HepG2 (cell line): ENCODE measurements around the gene ZNF740.

Experiments used
- ZFY ChIP-seq: sonication (generic); formaldehyde crosslinking; IDR thresholded peaks from 2 replicates; pipeline ENCODE4 v1.4.0; 2020; ENCODE audit warnings: missing genetic modification reagents
- TF ChIP-seq, protein P1 (sequence below): sonication (generic); formaldehyde crosslinking; IDR thresholded peaks from 2 replicates; pipeline ENCODE4 v1.5.0; 2020; ENCODE audit warnings: mild to moderate bottlenecking, missing genetic modification reagents, moderate library complexity

DNA sequence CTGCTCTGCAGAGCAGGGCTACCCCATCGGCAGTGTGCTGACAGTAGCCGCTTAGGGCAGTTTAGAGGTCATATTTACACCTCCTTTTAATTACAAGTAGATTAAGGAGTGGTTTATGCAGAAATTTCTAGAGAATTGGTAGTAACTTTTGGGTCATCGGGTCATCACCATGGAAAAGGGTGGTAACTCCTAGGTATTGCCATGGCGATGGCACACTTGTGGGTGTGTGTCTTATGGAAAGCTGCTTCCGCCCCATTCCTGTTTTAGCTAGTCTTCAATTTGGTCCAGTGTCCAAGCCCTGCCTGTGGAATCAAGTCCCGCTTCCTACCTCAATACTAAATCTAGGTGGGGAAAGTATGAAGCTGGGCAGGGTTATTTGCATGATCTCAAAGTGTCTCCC is 29.5 kb upstream of the ZNF740 start:
- TF ChIP-seq ZFY (CRISPR knock-in tag) = no peak
- TF ChIP-seq, protein P1, sequence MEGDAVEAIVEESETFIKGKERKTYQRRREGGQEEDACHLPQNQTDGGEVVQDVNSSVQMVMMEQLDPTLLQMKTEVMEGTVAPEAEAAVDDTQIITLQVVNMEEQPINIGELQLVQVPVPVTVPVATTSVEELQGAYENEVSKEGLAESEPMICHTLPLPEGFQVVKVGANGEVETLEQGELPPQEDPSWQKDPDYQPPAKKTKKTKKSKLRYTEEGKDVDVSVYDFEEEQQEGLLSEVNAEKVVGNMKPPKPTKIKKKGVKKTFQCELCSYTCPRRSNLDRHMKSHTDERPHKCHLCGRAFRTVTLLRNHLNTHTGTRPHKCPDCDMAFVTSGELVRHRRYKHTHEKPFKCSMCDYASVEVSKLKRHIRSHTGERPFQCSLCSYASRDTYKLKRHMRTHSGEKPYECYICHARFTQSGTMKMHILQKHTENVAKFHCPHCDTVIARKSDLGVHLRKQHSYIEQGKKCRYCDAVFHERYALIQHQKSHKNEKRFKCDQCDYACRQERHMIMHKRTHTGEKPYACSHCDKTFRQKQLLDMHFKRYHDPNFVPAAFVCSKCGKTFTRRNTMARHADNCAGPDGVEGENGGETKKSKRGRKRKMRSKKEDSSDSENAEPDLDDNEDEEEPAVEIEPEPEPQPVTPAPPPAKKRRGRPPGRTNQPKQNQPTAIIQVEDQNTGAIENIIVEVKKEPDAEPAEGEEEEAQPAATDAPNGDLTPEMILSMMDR = no peak
